GM18519 (cell line): ENCODE results near the gene MT1HL1.
"Not testable (repeated sequence)": the region's sequence is repeated elsewhere in the genome, so short reads cannot be mapped to it uniquely, and the experiment has no call there.

Experiments
- ATAC-seq: cut with Tn5 transposase; IDR thresholded peaks from one replicate; pipeline ENCODE4 v1.9.1; 2021; ENCODE audit warnings: mild to moderate bottlenecking, moderate library complexity; ENCODE audit not compliant: unreplicated experiment, low FRiP score

MT1HL1 gene

GRCh38 chr1:236979149-236979900 is 24.9 kb downstream of the MT1HL1 start:
- no peak for ATAC-seq

GRCh38 chr1:236978740-236979139 is 25.5 kb downstream of the MT1HL1 start:
- ATAC-seq, result no peak

- ATAC-seq, result no peak
Measured at GRCh38 chr1:236975461-236975860, 28.8 kb downstream of the MT1HL1 start.

- not testable (repeated sequence) for ATAC-seq
Measured at GRCh38 chr1:236974025-236974424, 30.2 kb downstream of the MT1HL1 start.

- no peak for ATAC-seq
Measured at GRCh38 chr1:236966636-236967035, 37.6 kb downstream of the MT1HL1 start.

GRCh38 chr1:236963920-236964319 is 40.3 kb downstream of the MT1HL1 start:
- no peak for ATAC-seq

- no peak for ATAC-seq
Measured at GRCh38 chr1:236959112-236959511, 45.1 kb downstream of the MT1HL1 start.

GRCh38 chr1:236957235-236957634 is 47.0 kb downstream of the MT1HL1 start:
- no peak for ATAC-seq
